ENCODE measurements around the gene TOLLIP. TPM values are rescaled to one million over a fixed set of nuclear protein-coding genes. Genes with fewer than 3 reads are reported as not detected.
A peak's percentile ranks its signal among the peaks of the same experiment; 100 is the strongest.

The TOLLIP gene
- total and polyA plus RNA-seq, 10 donors: 16.1 to 67.4 (median 46.2) TPM

GRCh38 chr11:1292018-1292643, 17.3 kb downstream of the TOLLIP start:
- 80 to 94% (median 90%) methylated on average over 10 of the region's 10 CpGs for WGBS, 5 donors
- H3K36me3 ChIP-seq: peaks cover 0 to 87% (median 57%) of the 10 kb centered on the region in 6 donors
- no peaks in the 10 kb centered on the region for H3K27me3 ChIP-seq (replicated peaks in 1 of 7)
- no peak overlapping the region for H3K27ac ChIP-seq
- H3K4me1 ChIP-seq: peaks cover 0 to 25% (median 10%) of the 10 kb centered on the region in 6 donors
- no peaks in the 10 kb centered on the region for H3K9me3 ChIP-seq
- H3K4me3 ChIP-seq: no peak overlapping the region
- TF ChIP-seq POLR2AphosphoS5 (IDR thresholded peaks at IDR 0.05): no peak
- TF ChIP-seq CTCF (IDR thresholded peaks at IDR 0.05 in 8 of 11, conservative IDR thresholded peaks at IDR 0.05 in 3 of 11): no peak
- no peak for TF ChIP-seq POLR2A (IDR thresholded peaks at IDR 0.05)
- intact Hi-C loops (cut with DNase I; ENCODE audit: low total_unique reads): no loop called here
- DNase-seq: no peak

- intact Hi-C loops (cut with DNase I; ENCODE audit: low total_unique reads): no loop called here
- Histone ChIP-seq H3K27ac (no peak overlapping the region), H3K27me3 (replicated peaks in 1 of 7) (no peaks in the 10 kb centered on the region), H3K4me3 (no peak overlapping the region), H3K4me1 (peaks cover 0 to 23% (median 8%) of the 10 kb centered on the region in 6 donors), H3K36me3 (peaks cover 0 to 90% (median 63%) of the 10 kb centered on the region in 6 donors), H3K9me3 (no peaks in the 10 kb centered on the region)
- peak; percentile 53 for DNase-seq
- TF ChIP-seq POLR2AphosphoS5 (IDR thresholded peaks at IDR 0.05) (no peak), CTCF (IDR thresholded peaks at IDR 0.05 in 8 of 11, conservative IDR thresholded peaks at IDR 0.05 in 3 of 11) (no peak), POLR2A (IDR thresholded peaks at IDR 0.05) (no peak)
- WGBS, 5 donors: 94 to 97% (median 96%) methylated on average over 39 to 46 of the region's 46 CpGs
Measured at GRCh38 chr11:1291295-1292017, 18.0 kb downstream of the TOLLIP start.

GRCh38 chr11:1290052-1291040, 19.1 kb downstream of the TOLLIP start:
- peak; percentile 57 for DNase-seq
- TF ChIP-seq POLR2AphosphoS5 (IDR thresholded peaks at IDR 0.05): peak in 1 of 3 donors; percentile 29
- no peak for TF ChIP-seq CTCF (IDR thresholded peaks at IDR 0.05 in 8 of 11, conservative IDR thresholded peaks at IDR 0.05 in 3 of 11)
- TF ChIP-seq POLR2A (IDR thresholded peaks at IDR 0.05): no peak
- 93 to 97% (median 96%) methylated on average over 40 to 43 of the region's 43 CpGs for WGBS, 5 donors
- Histone ChIP-seq H3K9me3 (no peaks in the 10 kb centered on the region), H3K36me3 (peaks cover 0 to 90% (median 71%) of the 10 kb centered on the region in 6 donors), H3K27me3 (replicated peaks in 1 of 7) (no peaks in the 10 kb centered on the region), H3K4me1 (peaks cover 0 to 23% (median 8%) of the 10 kb centered on the region in 6 donors), H3K27ac (no peak overlapping the region), H3K4me3 (no peak overlapping the region)
- intact Hi-C loops (cut with DNase I; ENCODE audit: low total_unique reads): no loop called here
